ENCODE measurements around the gene PSME4. TPM values are rescaled to one million over a fixed set of nuclear protein-coding genes. Genes with fewer than 3 reads are reported as not detected.

PSME4 gene
- polyA plus RNA-seq, 1 experiment = 52.0 TPM

DNA sequence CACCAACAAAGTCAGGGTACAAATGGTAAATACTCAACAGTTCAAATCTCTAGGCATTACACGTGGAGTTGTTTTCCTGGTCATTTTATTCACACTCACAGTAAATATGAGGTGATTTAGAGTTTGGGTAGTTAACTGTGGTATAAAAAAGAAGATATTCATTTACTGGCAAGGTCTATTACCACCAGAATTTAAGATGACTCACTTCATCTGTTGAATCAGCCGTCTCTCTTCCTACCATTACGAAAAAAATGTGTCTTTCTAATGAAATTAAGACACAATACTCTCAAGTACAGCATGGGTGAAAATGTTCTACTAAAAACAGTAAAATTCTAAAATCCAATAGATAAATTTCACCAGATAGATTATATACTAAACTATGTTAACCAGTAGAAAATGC, 90.0 kb downstream of the PSME4 start:
- Histone ChIP-seq H3K4me3 (ENCODE audit: low read depth, low read length) (no peak overlapping the region), H3K9me3 (ENCODE audit: control insufficient read depth, insufficient read depth, low read length) (no peaks in the 10 kb centered on the region), H3K27me3 (ENCODE audit: control insufficient read depth, insufficient read depth, low read length) (no peaks in the 10 kb centered on the region), H3K27ac (ENCODE audit: low read depth, low read length) (no peak overlapping the region)
- TF ChIP-seq, protein P1, sequence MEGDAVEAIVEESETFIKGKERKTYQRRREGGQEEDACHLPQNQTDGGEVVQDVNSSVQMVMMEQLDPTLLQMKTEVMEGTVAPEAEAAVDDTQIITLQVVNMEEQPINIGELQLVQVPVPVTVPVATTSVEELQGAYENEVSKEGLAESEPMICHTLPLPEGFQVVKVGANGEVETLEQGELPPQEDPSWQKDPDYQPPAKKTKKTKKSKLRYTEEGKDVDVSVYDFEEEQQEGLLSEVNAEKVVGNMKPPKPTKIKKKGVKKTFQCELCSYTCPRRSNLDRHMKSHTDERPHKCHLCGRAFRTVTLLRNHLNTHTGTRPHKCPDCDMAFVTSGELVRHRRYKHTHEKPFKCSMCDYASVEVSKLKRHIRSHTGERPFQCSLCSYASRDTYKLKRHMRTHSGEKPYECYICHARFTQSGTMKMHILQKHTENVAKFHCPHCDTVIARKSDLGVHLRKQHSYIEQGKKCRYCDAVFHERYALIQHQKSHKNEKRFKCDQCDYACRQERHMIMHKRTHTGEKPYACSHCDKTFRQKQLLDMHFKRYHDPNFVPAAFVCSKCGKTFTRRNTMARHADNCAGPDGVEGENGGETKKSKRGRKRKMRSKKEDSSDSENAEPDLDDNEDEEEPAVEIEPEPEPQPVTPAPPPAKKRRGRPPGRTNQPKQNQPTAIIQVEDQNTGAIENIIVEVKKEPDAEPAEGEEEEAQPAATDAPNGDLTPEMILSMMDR (IDR thresholded peaks at IDR 0.05; ENCODE audit: low read depth, low read length) = no peak
- ChIA-PET CTCF (no interaction called here), POLR2A (no interaction called here)
- no peak for DNase-seq (ENCODE audit: low read depth, low spot score)

DNA sequence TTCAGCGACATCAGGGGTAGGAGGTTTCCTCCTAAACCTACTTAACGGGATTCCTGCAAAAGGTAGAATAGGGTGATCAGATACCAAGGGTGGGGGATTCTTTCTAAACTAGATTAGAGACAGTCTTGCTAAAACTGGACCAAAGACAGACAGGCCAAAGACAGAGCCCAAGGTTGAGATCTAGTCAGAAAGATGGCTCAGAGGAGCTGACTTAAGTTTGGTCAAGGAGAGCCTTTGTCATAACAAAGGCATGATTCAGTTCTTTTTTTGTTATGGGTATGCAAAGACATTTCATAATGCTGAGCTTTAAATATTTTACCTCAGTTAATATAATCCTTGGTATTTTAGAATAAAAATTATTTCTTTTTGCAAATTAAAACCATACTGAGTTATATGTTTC, 93.2 kb downstream of the PSME4 start:
- Histone ChIP-seq H3K27me3 (ENCODE audit: control insufficient read depth, insufficient read depth, low read length) (no peaks in the 10 kb centered on the region), H3K27ac (ENCODE audit: low read depth, low read length) (no peak overlapping the region), H3K4me3 (ENCODE audit: low read depth, low read length) (no peak overlapping the region), H3K9me3 (ENCODE audit: control insufficient read depth, insufficient read depth, low read length) (no peaks in the 10 kb centered on the region)
- ChIA-PET POLR2A (interaction anchor here (0.6 kb wide), 1 partner anchor 803 kb away, joined by 3 read pairs; no protein-coding TSS in a partner anchor), CTCF (no interaction called here)
- no peak for DNase-seq (ENCODE audit: low read depth, low spot score)
- TF ChIP-seq, protein P1 (IDR thresholded peaks at IDR 0.05; ENCODE audit: low read depth, low read length) = no peak

GRCh38 chr2:53877112-53877511, 93.7 kb downstream of the PSME4 start:
- no peaks in the 10 kb centered on the region for H3K27me3 ChIP-seq (ENCODE audit: control insufficient read depth, insufficient read depth, low read length)
- CTCF ChIA-PET = no interaction called here
- POLR2A ChIA-PET = no interaction called here
- no peak overlapping the region for H3K4me3 ChIP-seq (ENCODE audit: low read depth, low read length)
- no peak for DNase-seq (ENCODE audit: low read depth, low spot score)
- no peak overlapping the region for H3K27ac ChIP-seq (ENCODE audit: low read depth, low read length)
- TF ChIP-seq, protein P1 (IDR thresholded peaks at IDR 0.05; ENCODE audit: low read depth, low read length) = no peak
- no peaks in the 10 kb centered on the region for H3K9me3 ChIP-seq (ENCODE audit: control insufficient read depth, insufficient read depth, low read length)

DNA sequence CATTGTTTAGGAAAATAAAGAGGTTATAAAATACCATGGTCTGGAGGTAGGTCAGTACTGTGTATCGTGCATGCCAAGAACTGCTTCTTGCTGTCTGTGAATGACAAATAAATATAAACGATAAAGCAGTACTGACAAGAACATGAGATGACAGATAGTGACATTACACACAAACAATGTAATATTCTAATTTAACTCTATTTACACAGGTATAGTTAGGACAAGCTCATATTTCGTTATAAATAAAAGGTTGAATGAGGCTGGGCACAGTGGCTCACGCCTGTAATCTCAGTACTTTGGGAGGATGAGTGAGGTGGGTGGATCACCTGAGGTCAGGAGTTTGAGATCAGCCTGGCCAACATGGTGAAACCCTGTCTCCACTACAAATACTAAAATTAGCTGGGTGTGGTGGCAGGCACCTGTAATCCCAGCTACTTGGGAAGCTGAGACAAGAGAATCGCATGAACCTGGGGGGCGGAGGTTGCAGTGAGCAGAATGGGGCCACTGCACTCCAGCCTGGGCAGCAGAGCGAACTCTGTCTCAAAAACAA, 96.3 kb downstream of the PSME4 start:
- no peak overlapping the region for H3K27ac ChIP-seq (ENCODE audit: low read depth, low read length)
- TF ChIP-seq, protein P1 (IDR thresholded peaks at IDR 0.05; ENCODE audit: low read depth, low read length) = no peak
- H3K9me3 ChIP-seq (ENCODE audit: control insufficient read depth, insufficient read depth, low read length) = no peaks in the 10 kb centered on the region
- H3K4me3 ChIP-seq (ENCODE audit: low read depth, low read length) = no peak overlapping the region
- DNase-seq (ENCODE audit: low read depth, low spot score) = no peak
- no peaks in the 10 kb centered on the region for H3K27me3 ChIP-seq (ENCODE audit: control insufficient read depth, insufficient read depth, low read length)
- POLR2A ChIA-PET = no interaction called here
- CTCF ChIA-PET = no interaction called here

DNA sequence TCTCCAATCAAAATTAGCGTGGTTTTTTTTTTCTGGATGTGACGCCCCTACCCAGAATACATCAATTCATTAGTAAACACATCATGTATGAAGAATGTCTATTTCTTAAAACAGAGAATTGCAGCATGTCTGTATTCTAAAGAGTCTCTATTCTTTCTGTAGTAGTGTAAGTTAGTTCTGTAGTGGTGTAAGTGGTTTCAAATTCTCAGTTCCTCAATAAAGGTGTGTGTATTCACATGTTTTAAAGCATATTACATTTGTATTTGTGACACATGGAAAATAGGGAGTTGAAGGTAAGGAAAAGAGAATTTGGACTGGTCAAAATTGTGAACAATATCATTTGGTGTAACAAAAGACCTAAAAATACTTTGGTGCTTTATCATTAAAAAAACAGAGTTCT, 103.0 kb downstream of the PSME4 start:
- H3K27ac ChIP-seq (ENCODE audit: low read depth, low read length) = no peak overlapping the region
- no peaks in the 10 kb centered on the region for H3K27me3 ChIP-seq (ENCODE audit: control insufficient read depth, insufficient read depth, low read length)
- no peak overlapping the region for H3K4me3 ChIP-seq (ENCODE audit: low read depth, low read length)
- POLR2A ChIA-PET = interaction anchor here (0.6 kb wide), 1 partner anchor 44 kb away, joined by 4 read pairs; no protein-coding TSS in a partner anchor
- H3K9me3 ChIP-seq (ENCODE audit: control insufficient read depth, insufficient read depth, low read length) = no peaks in the 10 kb centered on the region
- no peak for DNase-seq (ENCODE audit: low read depth, low spot score)
- CTCF ChIA-PET = interaction anchor here (1.7 kb wide), 1 partner anchor 12 kb away, joined by 3 read pairs; no protein-coding TSS in a partner anchor
- TF ChIP-seq, protein P1 (IDR thresholded peaks at IDR 0.05; ENCODE audit: low read depth, low read length) = no peak
